ENCODE results near the gene NEGR1.
"Not testable (repeated sequence)": the region's sequence is repeated elsewhere in the genome, so short reads cannot be mapped to it uniquely, and the experiment has no call there.

The NEGR1 gene

GRCh38 chr1:71908871-71909390, 373.4 kb downstream of the NEGR1 start:
- DNase-seq = no peak
- intact Hi-C loops (cut with DNase I) = no loop called here

GRCh38 chr1:71908303-71908702, 374.0 kb downstream of the NEGR1 start:
- intact Hi-C loops (cut with DNase I) = no loop called here

GRCh38 chr1:71899881-71900280, 382.5 kb downstream of the NEGR1 start:
- intact Hi-C loops (cut with DNase I) = no loop called here
- no peak for DNase-seq

More at GRCh38 chr1:71908303-71908702, 374.0 kb downstream of the NEGR1 start:
- DNase-seq = no peak

- intact Hi-C loops (cut with DNase I); DNase-seq: not testable (repeated sequence)
These were observed 394.2 kb downstream of the NEGR1 start for GRCh38 chr1:71888166-71888565.

- intact Hi-C loops (cut with DNase I) = no loop called here
- no peak for DNase-seq
These were observed 397.2 kb downstream of the NEGR1 start for GRCh38 chr1:71885171-71885570.

- DNase-seq = no peak
- intact Hi-C loops (cut with DNase I) = no loop called here
These were observed 399.7 kb downstream of the NEGR1 start for GRCh38 chr1:71882637-71883036.

GRCh38 chr1:71882226-71882625, 400.1 kb downstream of the NEGR1 start:
- intact Hi-C loops (cut with DNase I) = no loop called here
- DNase-seq = no peak

- no peak for DNase-seq
- intact Hi-C loops (cut with DNase I) = no loop called here
These were observed 400.7 kb downstream of the NEGR1 start for GRCh38 chr1:71881611-71882010.

- no peak for DNase-seq
- intact Hi-C loops (cut with DNase I) = no loop called here
These were observed 413.0 kb downstream of the NEGR1 start for GRCh38 chr1:71869326-71869725.

- DNase-seq = no peak
- intact Hi-C loops (cut with DNase I) = no loop called here
These were observed 419.6 kb downstream of the NEGR1 start for GRCh38 chr1:71862756-71863155.

GRCh38 chr1:71861022-71861421, 421.3 kb downstream of the NEGR1 start:
- intact Hi-C loops (cut with DNase I) = no loop called here
- DNase-seq = peak in 5 of 42 donors; percentile 10 to 49 (median 19)

GRCh38 chr1:71859806-71860205, 422.5 kb downstream of the NEGR1 start:
- intact Hi-C loops (cut with DNase I) = no loop called here
- DNase-seq = no peak

- DNase-seq = no peak
- intact Hi-C loops (cut with DNase I) = no loop called here
These were observed 424.5 kb downstream of the NEGR1 start for GRCh38 chr1:71857862-71858261.

GRCh38 chr1:71853360-71853759, 429.0 kb downstream of the NEGR1 start:
- DNase-seq = no peak
- intact Hi-C loops (cut with DNase I) = no loop called here

GRCh38 chr1:71850936-71851335, 431.4 kb downstream of the NEGR1 start:
- DNase-seq = no peak
- intact Hi-C loops (cut with DNase I) = no loop called here

GRCh38 chr1:71850515-71850914, 431.8 kb downstream of the NEGR1 start:
- intact Hi-C loops (cut with DNase I) = no loop called here
- DNase-seq = no peak

GRCh38 chr1:71843012-71843411, 439.3 kb downstream of the NEGR1 start:
- DNase-seq = no peak
- intact Hi-C loops (cut with DNase I) = no loop called here

- intact Hi-C loops (cut with DNase I) = no loop called here
These were observed 442.5 kb downstream of the NEGR1 start for GRCh38 chr1:71839876-71840275.

GRCh38 chr1:71836904-71837303, 445.4 kb downstream of the NEGR1 start:
- no peak for DNase-seq
- intact Hi-C loops (cut with DNase I) = no loop called here

More at GRCh38 chr1:71839876-71840275, 442.5 kb downstream of the NEGR1 start:
- no peak for DNase-seq

GRCh38 chr1:71835442-71835813, 446.9 kb downstream of the NEGR1 start:
- no peak for DNase-seq
- intact Hi-C loops (cut with DNase I) = no loop called here

- intact Hi-C loops (cut with DNase I) = no loop called here
- DNase-seq = peak in 11 of 42 donors; percentile 5 to 55 (median 23)
These were observed 447.5 kb downstream of the NEGR1 start for GRCh38 chr1:71834601-71835441.
